ENCODE data around the gene MPV17L.

MPV17L gene

DNA sequence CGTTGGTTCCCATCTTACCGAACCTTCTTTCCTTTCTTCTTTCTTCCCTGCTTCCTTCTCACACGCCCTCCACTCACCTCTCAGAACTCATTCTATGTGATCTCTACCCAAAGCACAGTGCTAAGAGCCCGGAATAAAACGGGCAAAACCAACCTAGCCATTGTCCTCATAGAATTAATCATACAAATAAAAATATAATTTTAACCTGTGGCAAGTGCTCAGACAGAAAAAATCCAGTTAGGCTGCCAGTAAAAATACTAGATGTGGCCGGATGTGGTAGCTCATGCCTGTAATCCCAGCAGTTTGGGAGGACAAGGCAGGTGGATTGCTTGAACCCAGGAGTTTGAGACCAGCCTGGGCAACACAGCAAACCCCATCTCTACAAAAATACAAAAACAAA, 65.8 kb downstream of the MPV17L start:
- Histone ChIP-seq H3K9ac (ENCODE audit: low read length) (no peak overlapping the region), H3K79me2 (ENCODE audit: low read length) (no peaks in the 10 kb centered on the region), H3K27ac (ENCODE audit: low read length) (no peak overlapping the region), H3K4me2 (ENCODE audit: low read length) (no peak overlapping the region), H3K4me3 (ENCODE audit: low read length) (no peak overlapping the region), H3K36me3 (replicated peaks; ENCODE audit: low read depth, low read length) (no peaks in the 10 kb centered on the region), H4K20me1 (ENCODE audit: insufficient read depth, low read length) (no peaks in the 10 kb centered on the region), H2AFZ (ENCODE audit: low read depth, low read length) (no peak overlapping the region), H3K4me1 (ENCODE audit: low read length) (no peaks in the 10 kb centered on the region), H3K27me3 (ENCODE audit: low read depth, low read length) (peaks cover 20% of the 10 kb centered on the region; the same call in 1 of the 2 replicates), H3K9me3 (ENCODE audit: insufficient read depth, low read length) (no peaks in the 10 kb centered on the region)
- no peak for TF ChIP-seq EZH2phosphoT487 (IDR thresholded peaks at IDR 0.05; ENCODE audit: low read depth)
- TF ChIP-seq, protein P1, sequence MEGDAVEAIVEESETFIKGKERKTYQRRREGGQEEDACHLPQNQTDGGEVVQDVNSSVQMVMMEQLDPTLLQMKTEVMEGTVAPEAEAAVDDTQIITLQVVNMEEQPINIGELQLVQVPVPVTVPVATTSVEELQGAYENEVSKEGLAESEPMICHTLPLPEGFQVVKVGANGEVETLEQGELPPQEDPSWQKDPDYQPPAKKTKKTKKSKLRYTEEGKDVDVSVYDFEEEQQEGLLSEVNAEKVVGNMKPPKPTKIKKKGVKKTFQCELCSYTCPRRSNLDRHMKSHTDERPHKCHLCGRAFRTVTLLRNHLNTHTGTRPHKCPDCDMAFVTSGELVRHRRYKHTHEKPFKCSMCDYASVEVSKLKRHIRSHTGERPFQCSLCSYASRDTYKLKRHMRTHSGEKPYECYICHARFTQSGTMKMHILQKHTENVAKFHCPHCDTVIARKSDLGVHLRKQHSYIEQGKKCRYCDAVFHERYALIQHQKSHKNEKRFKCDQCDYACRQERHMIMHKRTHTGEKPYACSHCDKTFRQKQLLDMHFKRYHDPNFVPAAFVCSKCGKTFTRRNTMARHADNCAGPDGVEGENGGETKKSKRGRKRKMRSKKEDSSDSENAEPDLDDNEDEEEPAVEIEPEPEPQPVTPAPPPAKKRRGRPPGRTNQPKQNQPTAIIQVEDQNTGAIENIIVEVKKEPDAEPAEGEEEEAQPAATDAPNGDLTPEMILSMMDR (IDR thresholded peaks at IDR 0.05; ENCODE audit: low read depth, low read length) = no peak
